ENCODE measurements around the gene ASPN. TPM values are rescaled to one million over a fixed set of nuclear protein-coding genes. Genes with fewer than 3 reads are reported as not detected.
"Not testable (repeated sequence)": the region's sequence is repeated elsewhere in the genome, so short reads cannot be mapped to it uniquely, and the experiment has no call there.

The ASPN gene
- total and polyA plus RNA-seq, 7 experiments from 2014 or later, result not detected

- ATAC-seq, result no peak
These were observed 56.8 kb downstream of the ASPN start for GRCh38 chr9:92425474-92425873.

DNA sequence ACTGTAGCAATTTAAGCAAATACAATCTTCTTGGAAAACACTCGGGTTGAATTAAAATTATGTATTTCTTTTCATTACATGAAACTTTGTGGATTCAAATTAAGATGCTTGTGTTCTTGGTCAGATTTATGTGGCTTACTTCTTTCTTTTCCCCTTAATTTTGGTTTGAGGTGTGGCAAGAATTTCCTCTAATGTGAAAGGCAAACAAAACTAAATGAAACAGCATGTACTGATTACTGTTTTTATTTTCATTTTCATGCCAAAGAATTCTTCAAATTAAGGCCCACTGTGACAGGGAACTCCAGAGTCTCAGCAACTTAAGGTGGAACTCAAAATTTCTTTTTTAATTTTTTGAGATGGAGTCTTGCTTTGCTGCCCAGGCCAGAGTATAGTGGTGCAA, 58.0 kb downstream of the ASPN start, which contains the start of gene OMD:
TSS of gene OMD (minus strand) at position 132 of the 400 bp plus-strand sequence. CDS start 6,913 bp downstream, outside the sequence.
- Histone ChIP-seq H3K27ac (ENCODE audit: low read depth, low read length) (no peak within 1 kb of the TSS), H3K4me3 (ENCODE audit: low read length) (no peak within 1 kb of the TSS), H3K4me1 (ENCODE audit: control insufficient read depth in 2 of 2, insufficient read depth in 2 of 2, low read length in 2 of 2) (no peaks in the 10 kb centered on the region), H3K9me3 (ENCODE audit: control insufficient read depth in 2 of 3, low read length in 3 of 3) (no peaks in the 10 kb centered on the region), H3K27me3 (ENCODE audit: control insufficient read depth in 2 of 2, insufficient read depth in 2 of 2, low read length in 2 of 2) (no peaks in the 10 kb centered on the region), H3K36me3 (ENCODE audit: control insufficient read depth in 2 of 3, insufficient read depth in 3 of 3, low read length in 3 of 3) (no peaks in the 10 kb centered on the region)
- H3K27me3 Mint-ChIP-seq, result peaks cover 0 to 12% (median 0%) of the 10 kb centered on the region in 5 donors
- H3K4me1 Mint-ChIP-seq, result peaks cover 0 to 2% (median 0%) of the 10 kb centered on the region in 7 donors
- H3K4me3 Mint-ChIP-seq, result no peak within 1 kb of the TSS
- ATAC-seq (no peak), DNase-seq (no peak)
- no peak within 1 kb of the TSS for H3K27ac Mint-ChIP-seq
- intact Hi-C loops (cut with micrococcal nuclease), result no loop called here
- ChIA-PET CTCF (no interaction called here), POLR2A (no interaction called here)
- H3K9me3 Mint-ChIP-seq, result peaks cover 0 to 3% (median 0%) of the 10 kb centered on the region in 11 donors
- peaks cover 0 to 17% (median 7%) of the 10 kb centered on the region in 5 donors for H3K36me3 Mint-ChIP-seq

More at GRCh38 chr9:92425474-92425873, 56.8 kb downstream of the ASPN start:
- Histone ChIP-seq H3K36me3 (ENCODE audit: control insufficient read depth in 2 of 3, insufficient read depth in 3 of 3, low read length in 3 of 3) (no peaks in the 10 kb centered on the region), H3K4me3 (ENCODE audit: low read length) (no peak overlapping the region), H3K27me3 (ENCODE audit: control insufficient read depth in 2 of 2, insufficient read depth in 2 of 2, low read length in 2 of 2) (no peaks in the 10 kb centered on the region), H3K27ac (ENCODE audit: low read depth, low read length) (no peak overlapping the region), H3K9me3 (ENCODE audit: control insufficient read depth in 2 of 3, low read length in 3 of 3) (no peaks in the 10 kb centered on the region), H3K4me1 (ENCODE audit: control insufficient read depth in 2 of 2, insufficient read depth in 2 of 2, low read length in 2 of 2) (no peaks in the 10 kb centered on the region)
- Mint-ChIP-seq H3K9me3 (no peaks in the 10 kb centered on the region), H3K36me3 (peaks cover 0 to 11% (median 7%) of the 10 kb centered on the region in 5 donors), H3K27me3 (peaks cover 0 to under 1% (median 0%) of the 10 kb centered on the region in 5 donors), H3K4me1 (peaks cover 0 to 2% (median 0%) of the 10 kb centered on the region in 7 donors), H3K27ac (no peak overlapping the region), H3K4me3 (no peak overlapping the region)
- POLR2A ChIA-PET, result no interaction called here
- intact Hi-C loops (cut with micrococcal nuclease), result no loop called here
- CTCF ChIA-PET, result no interaction called here
- no peak for DNase-seq

- H3K4me1 Mint-ChIP-seq, result peaks cover 0 to 2% (median 0%) of the 10 kb centered on the region in 7 donors
- Histone ChIP-seq H3K4me3 (ENCODE audit: low read length) (no peak overlapping the region), H3K27ac (ENCODE audit: low read depth, low read length) (no peak overlapping the region), H3K36me3 (ENCODE audit: control insufficient read depth in 2 of 3, insufficient read depth in 3 of 3, low read length in 3 of 3) (no peaks in the 10 kb centered on the region), H3K4me1 (ENCODE audit: control insufficient read depth in 2 of 2, insufficient read depth in 2 of 2, low read length in 2 of 2) (no peaks in the 10 kb centered on the region), H3K27me3 (ENCODE audit: control insufficient read depth in 2 of 2, insufficient read depth in 2 of 2, low read length in 2 of 2) (no peaks in the 10 kb centered on the region), H3K9me3 (ENCODE audit: control insufficient read depth in 2 of 3, low read length in 3 of 3) (no peaks in the 10 kb centered on the region)
- intact Hi-C loops (cut with micrococcal nuclease), result no loop called here
- H3K27ac Mint-ChIP-seq, result no peak overlapping the region
- DNase-seq, result no peak
- ChIA-PET POLR2A (no interaction called here), CTCF (no interaction called here)
- no peak for ATAC-seq
- no peak overlapping the region for H3K4me3 Mint-ChIP-seq
- H3K36me3 Mint-ChIP-seq, result peaks cover 0 to 17% (median 7%) of the 10 kb centered on the region in 5 donors
- peaks cover 0 to 12% (median 0%) of the 10 kb centered on the region in 5 donors for H3K27me3 Mint-ChIP-seq
- H3K9me3 Mint-ChIP-seq, result peaks cover 0 to 3% (median 0%) of the 10 kb centered on the region in 11 donors
These were observed 58.7 kb downstream of the ASPN start for GRCh38 chr9:92423612-92424011.

- POLR2A ChIA-PET, result no interaction called here
- H3K27ac Mint-ChIP-seq, result no peak overlapping the region
These were observed 59.5 kb downstream of the ASPN start for GRCh38 chr9:92422611-92423338.

GRCh38 chr9:92414566-92414965, 67.7 kb downstream of the ASPN start:
- Mint-ChIP-seq H3K36me3 (peaks cover 0 to 9% (median 0%) of the 10 kb centered on the region in 5 donors), H3K9me3 (peaks cover 0 to 2% (median 0%) of the 10 kb centered on the region in 11 donors), H3K27ac (no peak overlapping the region), H3K27me3 (peaks cover 0 to 2% (median 0%) of the 10 kb centered on the region in 5 donors), H3K4me3 (no peak overlapping the region), H3K4me1 (peaks cover 0 to 5% (median 0%) of the 10 kb centered on the region in 7 donors)
- DNase-seq, result no peak
- intact Hi-C loops (cut with micrococcal nuclease), result no loop called here
- Histone ChIP-seq H3K27me3 (ENCODE audit: control insufficient read depth in 2 of 2, insufficient read depth in 2 of 2, low read length in 2 of 2) (no peaks in the 10 kb centered on the region), H3K4me3 (ENCODE audit: low read length) (no peak overlapping the region), H3K4me1 (ENCODE audit: control insufficient read depth in 2 of 2, insufficient read depth in 2 of 2, low read length in 2 of 2) (no peaks in the 10 kb centered on the region), H3K36me3 (ENCODE audit: control insufficient read depth in 2 of 3, insufficient read depth in 3 of 3, low read length in 3 of 3) (no peaks in the 10 kb centered on the region), H3K27ac (ENCODE audit: low read depth, low read length) (no peak overlapping the region), H3K9me3 (ENCODE audit: control insufficient read depth in 2 of 3, low read length in 3 of 3) (no peaks in the 10 kb centered on the region)
- ChIA-PET POLR2A (no interaction called here), CTCF (no interaction called here)
- ATAC-seq, result no peak

More at GRCh38 chr9:92422611-92423338, 59.5 kb downstream of the ASPN start:
- intact Hi-C loops (cut with micrococcal nuclease), result no loop called here
- Histone ChIP-seq H3K4me1 (ENCODE audit: control insufficient read depth in 2 of 2, insufficient read depth in 2 of 2, low read length in 2 of 2) (no peaks in the 10 kb centered on the region), H3K36me3 (ENCODE audit: control insufficient read depth in 2 of 3, insufficient read depth in 3 of 3, low read length in 3 of 3) (no peaks in the 10 kb centered on the region), H3K27me3 (ENCODE audit: control insufficient read depth in 2 of 2, insufficient read depth in 2 of 2, low read length in 2 of 2) (no peaks in the 10 kb centered on the region), H3K9me3 (ENCODE audit: control insufficient read depth in 2 of 3, low read length in 3 of 3) (no peaks in the 10 kb centered on the region), H3K4me3 (ENCODE audit: low read length) (no peak overlapping the region), H3K27ac (ENCODE audit: low read depth, low read length) (no peak overlapping the region)
- ATAC-seq (no peak), DNase-seq (no peak)
- Mint-ChIP-seq H3K27me3 (peaks cover 0 to 12% (median 0%) of the 10 kb centered on the region in 5 donors), H3K4me1 (peaks cover 0 to 2% (median 0%) of the 10 kb centered on the region in 7 donors), H3K9me3 (peaks cover 0 to 3% (median 0%) of the 10 kb centered on the region in 11 donors), H3K36me3 (peaks cover 0 to 17% (median 6%) of the 10 kb centered on the region in 5 donors), H3K4me3 (no peak overlapping the region)
- CTCF ChIA-PET, result no interaction called here

DNA sequence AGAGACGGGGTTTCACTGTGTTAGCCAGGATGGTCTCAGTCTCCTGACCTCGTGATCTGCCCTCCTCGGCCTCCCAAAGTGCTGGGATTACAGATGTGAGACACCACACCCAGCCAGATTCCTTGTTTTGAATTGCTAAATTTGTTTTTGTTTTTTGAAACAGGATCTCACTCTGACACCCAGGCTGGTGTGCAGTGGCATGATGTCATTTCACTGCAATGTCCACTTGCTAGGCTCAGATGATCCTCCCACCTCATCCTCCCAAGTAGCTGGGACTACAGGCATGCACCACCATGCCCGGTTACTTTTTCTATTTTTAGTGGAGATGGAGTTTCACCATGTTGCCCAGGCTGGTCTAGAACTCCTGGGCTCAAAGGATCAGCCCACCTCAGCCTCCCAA, 71.1 kb downstream of the ASPN start:
- H3K9me3 Mint-ChIP-seq; H3K27ac Mint-ChIP-seq; POLR2A ChIA-PET; H3K4me3 Mint-ChIP-seq; H3K36me3 ChIP-seq (ENCODE audit: control insufficient read depth in 2 of 3, insufficient read depth in 3 of 3, low read length in 3 of 3); CTCF ChIA-PET; H3K27me3 ChIP-seq (ENCODE audit: control insufficient read depth in 2 of 2, insufficient read depth in 2 of 2, low read length in 2 of 2); H3K36me3 Mint-ChIP-seq; H3K27ac ChIP-seq (ENCODE audit: low read depth, low read length); H3K4me1 ChIP-seq (ENCODE audit: control insufficient read depth in 2 of 2, insufficient read depth in 2 of 2, low read length in 2 of 2); DNase-seq; H3K4me3 ChIP-seq (ENCODE audit: low read length); intact Hi-C loops (cut with micrococcal nuclease); H3K9me3 ChIP-seq (ENCODE audit: control insufficient read depth in 2 of 3, low read length in 3 of 3); ATAC-seq; H3K27me3 Mint-ChIP-seq: not testable (repeated sequence)
- peaks cover 9 to 16% (median 13%) of the 10 kb centered on the region in 7 donors for H3K4me1 Mint-ChIP-seq
